ENCODE results near the gene SPTBN5. TPM values are rescaled to one million over a fixed set of nuclear protein-coding genes. Genes with fewer than 3 reads are reported as not detected.
A peak's percentile ranks its signal among the peaks of the same experiment; 100 is the strongest.

Gene SPTBN5
- total RNA-seq, 1 experiment from 2014 or later = 0.84 TPM

GRCh38 chr15:41801850-41802455, 91.9 kb downstream of the SPTBN5 start:
- CTCF ChIA-PET = interaction anchor here (0.9 to 1.2 kb wide), 2 partner anchors 28 to 29 kb away, joined by 3 to 10 read pairs; partner anchors contain the start of gene MAPKBP1
- ATAC-seq (peak; percentile 93), DNase-seq (peak; percentile 91)
- no TSS peak for BruUV-seq (replicated peaks)
- Histone ChIP-seq H3K27me3 (ENCODE audit: low read length) (no peaks in the 10 kb centered on the region), H3K27ac (ENCODE audit: low read length) (peak overlapping the region; percentile 86), H3K9me3 (ENCODE audit: low read length) (no peaks in the 10 kb centered on the region), H3F3A (ENCODE audit: low read length, unreplicated experiment) (peaks cover 14% of the 10 kb centered on the region), H3K9ac (ENCODE audit: low read length) (peak overlapping the region; percentile 45), H3K4me2 (ENCODE audit: low read length) (peak overlapping the region; percentile 72), H3K36me3 (ENCODE audit: low read depth, low read length) (peaks cover 10% of the 10 kb centered on the region), H3K79me2 (ENCODE audit: low read length) (peaks cover 29% of the 10 kb centered on the region; the same call in 1 of the 2 replicates), H3K4me1 (ENCODE audit: insufficient read depth, low read length) (peaks cover 55% of the 10 kb centered on the region), H3K9me2 (replicated peaks; ENCODE audit: low read length) (no peaks in the 10 kb centered on the region), H2AFZ (ENCODE audit: low read length) (no peak overlapping the region), H4K20me1 (ENCODE audit: low read length) (no peaks in the 10 kb centered on the region), H3K4me3 (ENCODE audit: low read length) (no peak overlapping the region; the same call in 1 of the 2 replicates)
- POLR2A ChIA-PET (ENCODE audit: unreplicated experiment) = interaction anchor here (1.3 kb wide), 1 partner anchor 28 kb away, joined by 9 read pairs; the partner anchor contains the start of gene MAPKBP1
- no peak for TF ChIP-seq EZH2phosphoT487 (IDR thresholded peaks at IDR 0.05; ENCODE audit: borderline replicate concordance, low read length)
- TF ChIP-seq EZH2 (IDR thresholded peaks at IDR 0.05; ENCODE audit: low read length, unreplicated experiment) = no peak
- no peak for TF ChIP-seq CTCF (conservative IDR thresholded peaks at IDR 0.05; ENCODE audit: low read depth, low read length)
- intact Hi-C loops (cut with micrococcal nuclease) = loop anchor here (1.0 to 2.0 kb wide), 2 partner anchors 22 to 27 kb away; partner anchors contain the start of gene MAPKBP1

GRCh38 chr15:41801185-41801584, 92.7 kb downstream of the SPTBN5 start:
- ChIA-PET CTCF (interaction anchor here (0.9 to 1.2 kb wide), 2 partner anchors 27 to 28 kb away, joined by 3 to 10 read pairs; partner anchors contain the start of gene MAPKBP1), POLR2A (ENCODE audit: unreplicated experiment) (interaction anchor here (1.3 kb wide), 1 partner anchor 27 kb away, joined by 9 read pairs; the partner anchor contains the start of gene MAPKBP1)
- H3K27ac ChIP-seq (ENCODE audit: low read length) = peak overlapping the region; percentile 86
- peaks cover 10% of the 10 kb centered on the region for H3K36me3 ChIP-seq (ENCODE audit: low read depth, low read length)
- peak overlapping the region; percentile 38; the same call in 1 of the 2 replicates for H3K9ac ChIP-seq (ENCODE audit: low read length)
- DNase-seq = no peak
- H3K9me3 ChIP-seq (ENCODE audit: low read length) = no peaks in the 10 kb centered on the region
- peaks cover 14% of the 10 kb centered on the region for H3F3A ChIP-seq (ENCODE audit: low read length, unreplicated experiment)
- H3K4me1 ChIP-seq (ENCODE audit: insufficient read depth, low read length) = peaks cover 56% of the 10 kb centered on the region
- intact Hi-C loops (cut with micrococcal nuclease) = no loop called here
- ATAC-seq = no peak
- no peak overlapping the region for H2AFZ ChIP-seq (ENCODE audit: low read length)
- no peak overlapping the region for H3K4me3 ChIP-seq (ENCODE audit: low read length)
- no peaks in the 10 kb centered on the region for H3K9me2 ChIP-seq (replicated peaks; ENCODE audit: low read length)
- H3K79me2 ChIP-seq (ENCODE audit: low read length) = peaks cover 37% of the 10 kb centered on the region
- H4K20me1 ChIP-seq (ENCODE audit: low read length) = no peaks in the 10 kb centered on the region
- no peaks in the 10 kb centered on the region for H3K27me3 ChIP-seq (ENCODE audit: low read length)
- BruUV-seq (replicated peaks) = no TSS peak
- no peak for TF ChIP-seq CTCF (conservative IDR thresholded peaks at IDR 0.05; ENCODE audit: low read depth, low read length)
- TF ChIP-seq EZH2 (IDR thresholded peaks at IDR 0.05; ENCODE audit: low read length, unreplicated experiment) = no peak
- no peak for TF ChIP-seq EZH2phosphoT487 (IDR thresholded peaks at IDR 0.05; ENCODE audit: borderline replicate concordance, low read length)
- peak overlapping the region; percentile 72 for H3K4me2 ChIP-seq (ENCODE audit: low read length)

GRCh38 chr15:41799488-41799805, 94.4 kb downstream of the SPTBN5 start:
- H2AFZ ChIP-seq (ENCODE audit: low read length) = no peak overlapping the region
- H3K9me3 ChIP-seq (ENCODE audit: low read length) = no peaks in the 10 kb centered on the region
- H3K4me2 ChIP-seq (ENCODE audit: low read length) = peak overlapping the region; percentile 27; the same call in 1 of the 2 replicates
- no peaks in the 10 kb centered on the region for H3K9me2 ChIP-seq (replicated peaks; ENCODE audit: low read length)
- intact Hi-C loops (cut with micrococcal nuclease) = no loop called here
- BruUV-seq (replicated peaks) = no TSS peak
- H3F3A ChIP-seq (ENCODE audit: low read length, unreplicated experiment) = peaks cover 14% of the 10 kb centered on the region
- H3K4me1 ChIP-seq (ENCODE audit: insufficient read depth, low read length) = peaks cover 59% of the 10 kb centered on the region
- H3K79me2 ChIP-seq (ENCODE audit: low read length) = peaks cover 46% of the 10 kb centered on the region
- TF ChIP-seq CTCF (conservative IDR thresholded peaks at IDR 0.05; ENCODE audit: low read depth, low read length) (no peak), EZH2 (IDR thresholded peaks at IDR 0.05; ENCODE audit: low read length, unreplicated experiment) (no peak), EZH2phosphoT487 (IDR thresholded peaks at IDR 0.05; ENCODE audit: borderline replicate concordance, low read length) (no peak)
- no peaks in the 10 kb centered on the region for H4K20me1 ChIP-seq (ENCODE audit: low read length)
- no peak overlapping the region for H3K27ac ChIP-seq (ENCODE audit: low read length)
- no peak overlapping the region for H3K4me3 ChIP-seq (ENCODE audit: low read length)
- H3K36me3 ChIP-seq (ENCODE audit: low read depth, low read length) = peaks cover 10% of the 10 kb centered on the region
- no peak for DNase-seq
- CTCF ChIA-PET = no interaction called here
- H3K27me3 ChIP-seq (ENCODE audit: low read length) = no peaks in the 10 kb centered on the region
- no peak for ATAC-seq
- no peak overlapping the region for H3K9ac ChIP-seq (ENCODE audit: low read length)
- POLR2A ChIA-PET (ENCODE audit: unreplicated experiment) = no interaction called here

Data from PC-3 (cell line).